Parathyroid adenoma (tissue), 2 donors: ENCODE measurements around the gene GATB.

Experiments
- H2AFZ ChIP-seq: fragments of 300-600 bp; sonication (generic); one replicate; pipeline ENCODE4 v1.7.0; 2017; ENCODE audit warnings: antibody characterized with exemption, mild to moderate bottlenecking
- H3K27ac ChIP-seq: fragments of 300-600 bp; sonication (generic); one replicate; pipeline ENCODE4 v1.7.0; 2017
- H3K27me3 ChIP-seq: fragments of 300-600 bp; sonication (generic); one replicate; pipeline ENCODE4 v1.7.0; 2017; ENCODE audit warnings: low read length; ENCODE audit not compliant: control insufficient read depth, insufficient read depth
- H3K36me3 ChIP-seq: fragments of 300-600 bp; sonication (generic); one replicate; pipeline ENCODE4 v1.7.0; 2017; ENCODE audit warnings: low read length; ENCODE audit not compliant: control insufficient read depth, insufficient read depth
- H3K4me1 ChIP-seq: fragments of 300-600 bp; sonication (generic); one replicate; pipeline ENCODE4 v1.7.0; 2017; ENCODE audit warnings: control low read depth
- H3K4me2 ChIP-seq: fragments of 300-600 bp; sonication (generic); one replicate; pipeline ENCODE4 v1.7.0; 2017; ENCODE audit warnings: low read length
- H3K4me3 ChIP-seq: fragments of 300-600 bp; sonication (generic); one replicate; pipeline ENCODE4 v1.7.0; 2017; ENCODE audit warnings: low read depth, low read length
- H3K79me2 ChIP-seq: fragments of 300-600 bp; sonication (generic); one replicate; pipeline ENCODE4 v1.7.0; 2017; ENCODE audit warnings: control low read depth
- H3K9ac ChIP-seq: fragments of 300-600 bp; sonication (generic); one replicate; pipeline ENCODE4 v1.7.0; 2017; ENCODE audit warnings: mild to moderate bottlenecking
- H3K9me3 ChIP-seq: fragments of 300-600 bp; sonication (generic); one replicate; pipeline ENCODE4 v1.7.0; 2017; ENCODE audit warnings: low read length; ENCODE audit not compliant: control insufficient read depth
- TF ChIP-seq, protein P1 (sequence below): fragments of 300-600 bp; sonication (generic); IDR thresholded peaks from one replicate; pipeline ENCODE4 v1.7.0; 2017; ENCODE audit warnings: antibody characterized with exemption, mild to moderate bottlenecking
- donor health status: primary hyperparathyroidism.

Gene GATB

DNA sequence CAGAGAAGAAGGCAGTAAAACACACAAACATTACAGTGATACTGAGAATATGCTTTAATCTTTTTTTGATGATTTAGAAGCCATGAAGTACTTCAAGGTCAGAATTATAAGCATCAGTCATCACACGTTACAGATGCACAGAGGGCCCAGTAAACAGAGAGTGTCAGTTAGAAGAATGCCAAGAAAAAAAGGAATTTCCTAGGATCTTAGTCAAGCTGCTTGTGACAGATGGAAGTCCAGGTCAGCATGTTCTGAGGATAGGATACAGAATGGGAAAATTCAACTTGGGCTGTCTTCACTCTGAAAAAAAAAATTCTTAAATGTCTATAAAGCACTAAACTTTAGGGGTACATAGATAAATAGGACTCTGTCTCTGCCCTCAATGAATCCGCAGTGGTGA is 38.9 kb downstream of the GATB start:
- H3K4me3 ChIP-seq: no peak overlapping the region
- TF ChIP-seq, protein P1, sequence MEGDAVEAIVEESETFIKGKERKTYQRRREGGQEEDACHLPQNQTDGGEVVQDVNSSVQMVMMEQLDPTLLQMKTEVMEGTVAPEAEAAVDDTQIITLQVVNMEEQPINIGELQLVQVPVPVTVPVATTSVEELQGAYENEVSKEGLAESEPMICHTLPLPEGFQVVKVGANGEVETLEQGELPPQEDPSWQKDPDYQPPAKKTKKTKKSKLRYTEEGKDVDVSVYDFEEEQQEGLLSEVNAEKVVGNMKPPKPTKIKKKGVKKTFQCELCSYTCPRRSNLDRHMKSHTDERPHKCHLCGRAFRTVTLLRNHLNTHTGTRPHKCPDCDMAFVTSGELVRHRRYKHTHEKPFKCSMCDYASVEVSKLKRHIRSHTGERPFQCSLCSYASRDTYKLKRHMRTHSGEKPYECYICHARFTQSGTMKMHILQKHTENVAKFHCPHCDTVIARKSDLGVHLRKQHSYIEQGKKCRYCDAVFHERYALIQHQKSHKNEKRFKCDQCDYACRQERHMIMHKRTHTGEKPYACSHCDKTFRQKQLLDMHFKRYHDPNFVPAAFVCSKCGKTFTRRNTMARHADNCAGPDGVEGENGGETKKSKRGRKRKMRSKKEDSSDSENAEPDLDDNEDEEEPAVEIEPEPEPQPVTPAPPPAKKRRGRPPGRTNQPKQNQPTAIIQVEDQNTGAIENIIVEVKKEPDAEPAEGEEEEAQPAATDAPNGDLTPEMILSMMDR: no peak
- H3K79me2 ChIP-seq: no peaks in the 10 kb centered on the region
- H2AFZ ChIP-seq: no peak overlapping the region
- no peak overlapping the region for H3K27ac ChIP-seq
- H3K36me3 ChIP-seq: no peaks in the 10 kb centered on the region
- no peak overlapping the region for H3K9ac ChIP-seq
- H3K4me1 ChIP-seq: no peaks in the 10 kb centered on the region
- no peaks in the 10 kb centered on the region for H3K9me3 ChIP-seq
- H3K4me2 ChIP-seq: no peak overlapping the region
- H3K27me3 ChIP-seq: no peaks in the 10 kb centered on the region

DNA sequence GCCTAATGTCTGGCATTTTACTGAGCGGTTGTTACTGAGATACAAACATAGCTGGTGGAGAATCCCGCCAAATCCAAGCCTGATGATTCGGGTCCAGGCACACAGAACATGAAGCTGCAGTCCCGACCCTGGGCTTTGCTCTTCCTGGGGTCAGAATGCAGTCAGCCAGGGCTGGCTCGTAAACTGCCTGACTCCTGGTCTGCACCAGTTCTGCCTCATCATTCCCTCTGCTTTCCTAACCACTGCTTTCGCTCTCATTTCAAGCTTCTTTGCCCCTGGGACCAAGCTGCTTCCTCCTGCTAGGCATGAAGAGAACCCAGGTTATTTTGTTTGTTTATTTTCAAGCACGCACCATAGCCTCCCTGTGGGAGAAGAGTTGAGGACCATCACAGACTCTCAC is 39.3 kb downstream of the GATB start:
- Histone ChIP-seq H2AFZ (no peak overlapping the region), H3K36me3 (no peaks in the 10 kb centered on the region), H3K4me2 (no peak overlapping the region), H3K27ac (no peak overlapping the region), H3K79me2 (no peaks in the 10 kb centered on the region), H3K9ac (no peak overlapping the region), H3K4me1 (no peaks in the 10 kb centered on the region), H3K9me3 (no peaks in the 10 kb centered on the region), H3K4me3 (no peak overlapping the region), H3K27me3 (no peaks in the 10 kb centered on the region)
- TF ChIP-seq, protein P1: no peak

DNA sequence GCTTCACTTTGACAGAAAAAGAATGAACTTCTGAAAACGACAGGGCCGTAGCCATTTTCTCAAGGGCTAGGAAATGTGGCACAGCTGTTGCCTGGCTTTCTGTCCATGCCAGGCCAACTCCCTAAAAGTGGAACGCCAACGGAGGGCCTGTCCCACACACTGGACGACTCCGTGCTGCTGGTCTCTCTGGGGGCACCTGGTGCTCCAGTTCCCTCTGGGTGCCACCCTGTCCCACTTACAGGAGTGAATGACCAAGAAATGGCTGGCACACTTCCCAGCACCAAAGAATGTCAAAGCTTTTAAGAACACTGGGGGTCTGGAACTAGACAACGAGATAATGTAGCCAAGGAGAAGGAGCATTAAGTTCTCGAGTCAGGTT is 40.9 kb downstream of the GATB start:
- H3K36me3 ChIP-seq: no peaks in the 10 kb centered on the region
- H3K9ac ChIP-seq: no peak overlapping the region
- no peak overlapping the region for H2AFZ ChIP-seq
- no peak overlapping the region for H3K4me2 ChIP-seq
- H3K79me2 ChIP-seq: no peaks in the 10 kb centered on the region
- TF ChIP-seq, protein P1: no peak
- no peaks in the 10 kb centered on the region for H3K4me1 ChIP-seq
- no peak overlapping the region for H3K4me3 ChIP-seq
- no peaks in the 10 kb centered on the region for H3K9me3 ChIP-seq
- no peaks in the 10 kb centered on the region for H3K27me3 ChIP-seq
- no peak overlapping the region for H3K27ac ChIP-seq

DNA sequence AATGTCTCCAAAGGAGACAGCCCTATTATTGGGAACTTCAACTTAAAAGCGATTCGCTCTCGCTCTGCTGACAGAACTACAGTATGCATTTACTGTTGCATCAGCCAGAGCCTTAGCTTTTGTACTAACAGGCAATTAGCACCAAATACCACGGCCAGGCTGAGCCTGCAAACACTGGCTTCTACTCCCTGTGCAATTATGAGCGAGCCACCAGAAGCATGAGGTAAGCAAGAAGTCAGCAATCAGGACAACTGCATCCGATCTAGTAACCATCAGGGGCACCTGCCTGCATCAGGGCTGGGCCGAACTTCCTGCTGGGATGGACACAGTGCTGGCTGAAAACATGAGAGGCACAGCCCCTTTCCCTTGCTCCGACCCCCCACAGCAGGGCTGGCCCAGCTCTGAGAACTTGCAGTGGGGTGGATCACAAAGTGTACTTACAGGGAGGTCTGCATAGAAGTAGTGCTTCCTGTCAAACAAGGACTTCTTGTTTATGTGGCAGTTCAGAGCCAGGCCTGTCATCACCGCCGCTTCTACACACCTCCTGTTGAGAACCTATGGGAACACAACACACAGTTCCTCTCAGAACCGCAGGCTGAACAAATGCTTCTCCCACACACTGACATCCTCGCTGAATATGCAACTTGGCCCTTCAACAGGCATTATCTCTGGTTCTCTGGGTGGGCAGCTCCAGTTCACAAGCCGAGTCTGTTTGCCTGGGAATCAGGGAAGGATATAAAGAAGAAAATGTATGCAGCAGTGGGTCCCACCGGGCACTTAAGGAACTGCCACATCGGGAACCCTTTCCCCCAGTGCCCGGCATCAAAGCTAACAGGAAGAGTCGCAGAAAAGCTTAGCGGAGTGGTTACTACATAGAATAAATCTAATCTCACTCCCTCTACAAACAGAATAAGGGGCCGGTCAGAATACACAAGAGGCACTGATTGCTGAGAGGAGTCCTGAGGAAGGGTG is 41.5 kb downstream of the GATB start:
- no peaks in the 10 kb centered on the region for H3K27me3 ChIP-seq
- no peaks in the 10 kb centered on the region for H3K9me3 ChIP-seq
- H3K4me3 ChIP-seq: no peak overlapping the region

More for the DNA sequence above, 41.5 kb downstream of the GATB start:
- Histone ChIP-seq H3K4me1 (no peaks in the 10 kb centered on the region), H3K27ac (no peak overlapping the region), H2AFZ (no peak overlapping the region), H3K4me2 (no peak overlapping the region), H3K9ac (no peak overlapping the region), H3K36me3 (no peaks in the 10 kb centered on the region), H3K79me2 (no peaks in the 10 kb centered on the region)
- TF ChIP-seq, protein P1: no peak
